ENCODE data around the gene PAPSS1.

PAPSS1 gene

GRCh38 chr4:107751670-107752069 lies 31.6 kb upstream of the PAPSS1 start:
- DNase-seq = no peak
- no peaks in the 10 kb centered on the region for H3K36me3 ChIP-seq
- H3K4me1 ChIP-seq = no peaks in the 10 kb centered on the region
- no peaks in the 10 kb centered on the region for H3K9me3 ChIP-seq
- TF ChIP-seq CTCF (IDR thresholded peaks at IDR 0.05; ENCODE audit: low read depth, low read length) = no peak
- H3K4me3 ChIP-seq (ENCODE audit: low read depth, low read length) = no peak overlapping the region
- H3K27me3 ChIP-seq = peaks cover 18% of the 10 kb centered on the region

DNA sequence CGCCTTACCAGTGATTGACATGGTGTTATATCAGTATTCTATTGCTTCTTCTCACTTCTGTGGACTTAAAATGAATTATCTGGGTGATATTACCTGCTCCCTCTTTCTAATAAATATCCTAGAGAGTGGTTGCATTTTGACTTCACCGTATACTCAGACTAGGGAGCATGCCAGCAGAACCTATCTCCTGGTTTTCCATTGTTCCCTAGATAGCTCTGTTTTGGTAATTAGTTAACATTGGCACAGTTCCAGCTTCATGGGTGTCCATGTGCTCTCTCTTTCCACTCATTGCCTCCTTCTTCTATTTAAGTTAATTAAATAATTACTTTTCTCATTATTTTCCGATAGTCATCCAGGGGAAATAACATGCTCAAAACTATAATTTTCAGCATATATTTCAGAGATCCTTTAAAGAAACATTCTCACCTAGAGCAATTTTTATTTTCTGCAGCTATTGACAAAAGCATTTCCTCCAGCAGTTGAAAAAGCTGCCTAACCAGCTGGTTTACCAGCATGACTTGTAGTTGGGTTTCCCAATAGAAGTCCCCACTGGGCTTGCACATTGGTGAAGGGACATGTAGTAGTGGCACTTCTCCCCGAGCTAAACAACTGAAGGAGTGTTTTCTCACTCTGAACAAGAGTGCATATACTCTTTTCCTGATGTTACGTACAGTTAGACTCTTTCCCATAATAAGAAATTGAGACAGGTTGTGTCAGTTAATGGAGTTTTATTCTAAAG lies 27.9 kb upstream of the PAPSS1 start:
- Histone ChIP-seq H3K9me3 (no peaks in the 10 kb centered on the region), H3K4me3 (ENCODE audit: low read depth, low read length) (no peak overlapping the region), H3K36me3 (no peaks in the 10 kb centered on the region), H3K4me1 (no peaks in the 10 kb centered on the region), H3K27me3 (peaks cover 18% of the 10 kb centered on the region)
- no peak for DNase-seq
- no peak for TF ChIP-seq CTCF (IDR thresholded peaks at IDR 0.05; ENCODE audit: low read depth, low read length)

DNA sequence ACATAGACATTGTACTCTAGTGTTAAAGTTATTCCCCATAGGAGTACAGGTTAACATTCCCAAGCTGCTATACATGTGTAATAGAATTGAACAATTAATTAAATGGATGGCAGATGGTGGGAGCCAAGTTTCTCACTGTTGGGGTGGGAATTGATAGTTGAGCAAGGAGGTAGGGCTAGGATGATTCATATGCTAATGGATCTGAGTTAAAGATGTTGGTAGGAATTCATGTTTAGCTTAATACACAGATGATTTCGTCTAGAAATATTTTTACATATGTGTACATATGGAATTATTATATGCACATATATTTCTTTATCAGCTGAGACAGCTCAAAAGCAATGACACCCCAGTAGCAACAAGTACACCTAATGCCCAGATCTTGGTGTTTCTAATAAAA lies 26.1 kb upstream of the PAPSS1 start:
- no peak for DNase-seq
- Histone ChIP-seq H3K4me3 (ENCODE audit: low read depth, low read length) (no peak overlapping the region), H3K4me1 (peaks cover 4% of the 10 kb centered on the region), H3K27me3 (peaks cover 15% of the 10 kb centered on the region), H3K36me3 (no peaks in the 10 kb centered on the region), H3K9me3 (no peaks in the 10 kb centered on the region)
- TF ChIP-seq CTCF (IDR thresholded peaks at IDR 0.05; ENCODE audit: low read depth, low read length) = no peak

GRCh38 chr4:107744532-107744931 lies 24.5 kb upstream of the PAPSS1 start:
- Histone ChIP-seq H3K4me3 (ENCODE audit: low read depth, low read length) (no peak overlapping the region), H3K9me3 (no peaks in the 10 kb centered on the region), H3K4me1 (peaks cover 11% of the 10 kb centered on the region), H3K27me3 (peaks cover 12% of the 10 kb centered on the region), H3K36me3 (no peaks in the 10 kb centered on the region)
- TF ChIP-seq CTCF (IDR thresholded peaks at IDR 0.05; ENCODE audit: low read depth, low read length) = no peak
- no peak for DNase-seq

DNA sequence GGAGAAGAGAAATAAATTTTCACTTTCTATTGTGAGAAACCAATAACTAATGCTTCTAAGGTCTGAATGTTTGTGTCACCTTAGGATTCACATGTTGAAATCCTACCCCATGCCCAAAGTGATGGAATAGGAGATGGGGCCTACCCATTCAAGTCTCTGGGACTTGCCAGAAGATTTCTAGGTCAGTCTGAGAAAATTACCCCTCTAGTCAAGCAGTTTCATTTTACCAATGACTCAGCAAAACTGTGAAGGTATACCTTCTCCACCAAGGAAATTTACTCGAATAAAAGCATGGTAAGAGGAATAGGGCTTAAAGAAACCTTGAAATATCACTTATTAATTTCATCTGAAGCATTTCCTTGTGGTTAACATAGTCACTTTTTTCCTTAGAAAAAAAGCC lies 23.5 kb upstream of the PAPSS1 start:
- no peaks in the 10 kb centered on the region for H3K36me3 ChIP-seq
- no peak for DNase-seq
- TF ChIP-seq CTCF (IDR thresholded peaks at IDR 0.05; ENCODE audit: low read depth, low read length) = no peak
- H3K9me3 ChIP-seq = no peaks in the 10 kb centered on the region
- H3K4me1 ChIP-seq = peaks cover 11% of the 10 kb centered on the region
- H3K4me3 ChIP-seq (ENCODE audit: low read depth, low read length) = no peak overlapping the region
- H3K27me3 ChIP-seq = peaks cover 6% of the 10 kb centered on the region

DNA sequence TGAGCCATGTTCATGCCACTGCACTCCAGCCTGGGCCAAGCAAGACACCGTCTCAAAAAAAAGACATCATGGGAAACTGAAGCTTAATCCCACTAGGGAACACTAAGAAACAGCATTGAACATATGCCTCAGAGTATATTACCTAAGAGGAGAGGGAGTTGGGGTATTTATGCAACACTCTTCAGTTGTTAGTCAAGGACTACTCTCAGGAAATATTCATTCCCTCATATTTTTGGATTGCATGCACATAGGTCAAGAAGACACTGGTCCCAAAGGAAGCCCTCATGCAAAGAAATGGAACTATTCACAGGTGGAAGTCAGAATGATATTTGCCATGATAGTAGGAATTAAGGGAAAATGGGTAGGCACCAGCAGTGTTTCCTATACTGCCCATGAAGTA lies 22.8 kb upstream of the PAPSS1 start:
- DNase-seq = no peak
- Histone ChIP-seq H3K4me1 (peaks cover 11% of the 10 kb centered on the region), H3K9me3 (no peaks in the 10 kb centered on the region), H3K36me3 (no peaks in the 10 kb centered on the region), H3K27me3 (no peaks in the 10 kb centered on the region; the same call in 1 of the 2 replicates), H3K4me3 (ENCODE audit: low read depth, low read length) (no peak overlapping the region)
- no peak for TF ChIP-seq CTCF (IDR thresholded peaks at IDR 0.05; ENCODE audit: low read depth, low read length)
